Tibial artery (tissue), 4 donors: ENCODE measurements around the gene KLK2.

Source experiments
- DNase-seq, 2 donors: peaks; one replicate each; pipeline ENCODE4 v3.0.0-alpha.2; 2019
- H3K27ac ChIP-seq, 2 donors: fragments of 200-600 bp; sonication (generic) in 1 of 2; 1 replicate in 1 of 2; 2 replicates in 1 of 2; pipeline ENCODE4 v1.5.1; 2018 to 2019; ENCODE audit warnings: mild to moderate bottlenecking in 1 of 2
- H3K27me3 ChIP-seq, 2 donors: fragments of 200-600 bp; sonication (generic) in 1 of 2; one replicate each; pipeline versions ENCODE4 v1.5.1 to v1.6.0; 2016 to 2019
- H3K36me3 ChIP-seq, 3 donors: fragments of 200-600 bp; sonication (generic) in 2 of 3; one replicate each; pipeline ENCODE4 v1.5.1; 2016 to 2019; ENCODE audit warnings: mild to moderate bottlenecking in 2 of 3
- H3K4me1 ChIP-seq, 4 donors: fragments of 200-600 bp; sonication (generic) in 2 of 4; 1 replicate in 3 of 4; 2 replicates in 1 of 4; pipeline ENCODE4 v1.5.1; 2016 to 2019
- H3K4me3 ChIP-seq, 2 donors: fragments of 200-600 bp; sonication (generic) in 1 of 2; 1 replicate in 1 of 2; 2 replicates in 1 of 2; pipeline ENCODE4 v1.5.1; 2018 to 2019; ENCODE audit warnings: mild to moderate bottlenecking in 2 of 2
- H3K9me3 ChIP-seq, 3 donors: fragments of 200-600 bp; sonication (generic) in 1 of 3; one replicate each; pipeline ENCODE4 v1.5.1; 2016 to 2019
- CTCF ChIP-seq, 2 experiments: fragments of 200-600 bp in 1 of 2; fragments of 450-650 bp in 1 of 2; IDR thresholded peaks; one replicate each; pipeline ENCODE4 v1.5.1; 2017 to 2019; ENCODE audit warnings: antibody characterized with exemption in 2 of 2, mild to moderate bottlenecking in 1 of 2, moderate library complexity in 1 of 2
- intact Hi-C: fragments of 100-400 bp; cut with DNase I; formaldehyde crosslinking; loops from one replicate; pipeline ENCODE4 v1.15.0; 2023; ENCODE audit warnings: low total_unique reads

Gene KLK2

DNA sequence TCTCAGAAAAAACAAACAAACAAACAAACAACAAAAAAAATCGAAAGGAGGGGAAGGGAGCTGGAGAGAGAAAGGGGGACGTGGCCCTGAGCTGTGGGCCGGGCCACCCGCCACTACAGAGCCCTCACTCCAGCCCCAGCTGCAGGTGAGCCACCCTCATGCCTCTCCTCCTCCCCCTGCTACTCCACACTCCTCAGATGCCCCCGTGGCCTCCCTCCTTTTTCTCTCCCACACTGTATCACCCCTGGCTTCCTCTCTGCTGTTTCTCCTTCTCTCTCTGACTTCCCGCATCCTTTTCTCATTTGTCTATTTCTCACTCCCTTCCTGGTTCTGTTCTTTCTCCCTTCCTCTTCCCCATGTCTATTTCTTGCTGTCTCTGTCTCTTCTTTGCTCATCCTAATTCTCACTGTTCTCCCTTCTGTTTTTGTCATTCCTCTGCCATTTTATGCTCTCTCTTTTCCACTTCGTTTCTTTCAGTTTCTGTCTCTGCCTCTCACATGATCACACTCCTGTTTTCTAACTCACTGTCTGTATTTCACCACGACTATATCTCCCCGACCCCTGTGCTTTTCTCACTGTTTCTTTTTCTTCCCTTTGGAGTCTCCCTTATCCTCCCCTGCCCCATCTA is 2.7 kb downstream of the KLK2 start:
- Histone ChIP-seq H3K27ac (no peak overlapping the region), H3K4me1 (no peaks in the 10 kb centered on the region), H3K9me3 (no peaks in the 10 kb centered on the region), H3K27me3 (peaks cover 0 to 42% of the 10 kb centered on the region in 2 donors), H3K36me3 (no peaks in the 10 kb centered on the region), H3K4me3 (no peak overlapping the region)
- TF ChIP-seq CTCF (IDR thresholded peaks at IDR 0.05), result no peak
- intact Hi-C loops, result no loop called here
- DNase-seq, result no peak

GRCh38 chr19:50876456-50876855 is 3.2 kb downstream of the KLK2 start:
- H3K4me3 ChIP-seq, result no peak overlapping the region
- DNase-seq, result no peak
- no peak overlapping the region for H3K27ac ChIP-seq
- H3K36me3 ChIP-seq, result no peaks in the 10 kb centered on the region
- intact Hi-C loops, result no loop called here
- no peak for TF ChIP-seq CTCF (IDR thresholded peaks at IDR 0.05)
- H3K9me3 ChIP-seq, result no peaks in the 10 kb centered on the region
- peaks cover 0 to 42% of the 10 kb centered on the region in 2 donors for H3K27me3 ChIP-seq
- H3K4me1 ChIP-seq, result no peaks in the 10 kb centered on the region

DNA sequence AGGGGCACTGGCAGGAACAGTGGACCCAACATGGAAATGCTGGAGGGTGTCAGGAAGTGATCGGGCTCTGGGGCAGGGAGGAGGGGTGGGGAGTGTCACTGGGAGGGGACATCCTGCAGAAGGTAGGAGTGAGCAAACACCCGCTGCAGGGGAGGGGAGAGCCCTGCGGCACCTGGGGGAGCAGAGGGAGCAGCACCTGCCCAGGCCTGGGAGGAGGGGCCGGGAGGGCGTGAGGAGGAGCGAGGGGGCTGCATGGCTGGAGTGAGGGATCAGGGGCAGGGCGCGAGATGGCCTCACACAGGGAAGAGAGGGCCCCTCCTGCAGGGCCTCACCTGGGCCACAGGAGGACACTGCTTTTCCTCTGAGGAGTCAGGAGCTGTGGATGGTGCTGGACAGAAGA is 4.1 kb downstream of the KLK2 start:
- no peaks in the 10 kb centered on the region for H3K9me3 ChIP-seq
- no peak for DNase-seq
- H3K36me3 ChIP-seq, result no peaks in the 10 kb centered on the region
- intact Hi-C loops, result no loop called here
- H3K4me1 ChIP-seq, result no peaks in the 10 kb centered on the region
- no peak for TF ChIP-seq CTCF (IDR thresholded peaks at IDR 0.05)
- peaks cover 0 to 42% of the 10 kb centered on the region in 2 donors for H3K27me3 ChIP-seq
- H3K27ac ChIP-seq, result no peak overlapping the region
- H3K4me3 ChIP-seq, result no peak overlapping the region

DNA sequence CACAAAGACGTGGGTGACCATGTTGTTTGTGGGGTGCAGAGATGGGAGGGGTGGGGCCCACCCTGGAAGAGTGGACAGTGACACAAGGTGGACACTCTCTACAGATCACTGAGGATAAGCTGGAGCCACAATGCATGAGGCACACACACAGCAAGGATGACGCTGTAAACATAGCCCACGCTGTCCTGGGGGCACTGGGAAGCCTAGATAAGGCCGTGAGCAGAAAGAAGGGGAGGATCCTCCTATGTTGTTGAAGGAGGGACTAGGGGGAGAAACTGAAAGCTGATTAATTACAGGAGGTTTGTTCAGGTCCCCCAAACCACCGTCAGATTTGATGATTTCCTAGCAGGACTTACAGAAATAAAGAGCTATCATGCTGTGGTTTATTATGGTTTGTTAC is 5.6 kb downstream of the KLK2 start:
- Histone ChIP-seq H3K4me1 (no peaks in the 10 kb centered on the region), H3K27ac (no peak overlapping the region), H3K4me3 (no peak overlapping the region), H3K36me3 (no peaks in the 10 kb centered on the region), H3K27me3 (peaks cover 0 to 36% of the 10 kb centered on the region in 2 donors), H3K9me3 (no peaks in the 10 kb centered on the region)
- intact Hi-C loops, result no loop called here
- no peak for TF ChIP-seq CTCF (IDR thresholded peaks at IDR 0.05)
- DNase-seq, result no peak

GRCh38 chr19:50880241-50880640 is 7.0 kb downstream of the KLK2 start:
- Histone ChIP-seq H3K27ac (no peak overlapping the region), H3K4me1 (no peaks in the 10 kb centered on the region), H3K36me3 (no peaks in the 10 kb centered on the region), H3K27me3 (peaks cover 0 to 27% of the 10 kb centered on the region in 2 donors), H3K4me3 (no peak overlapping the region), H3K9me3 (no peaks in the 10 kb centered on the region)
- DNase-seq, result no peak
- TF ChIP-seq CTCF (IDR thresholded peaks at IDR 0.05), result no peak
- intact Hi-C loops, result no loop called here

GRCh38 chr19:50882188-50882587 is 8.9 kb downstream of the KLK2 start:
- Histone ChIP-seq H3K4me3 (no peak overlapping the region), H3K27ac (no peak overlapping the region), H3K27me3 (peaks cover 0 to 18% of the 10 kb centered on the region in 2 donors), H3K4me1 (no peaks in the 10 kb centered on the region), H3K36me3 (no peaks in the 10 kb centered on the region), H3K9me3 (no peaks in the 10 kb centered on the region)
- no peak for DNase-seq
- intact Hi-C loops, result no loop called here
- no peak for TF ChIP-seq CTCF (IDR thresholded peaks at IDR 0.05)
